DND-41 (cell line): ENCODE results near the gene GPA33.

Experiments
- ATAC-seq: fragments of 200-7000 bp; cut with Tn5 transposase; 3 replicates; pipeline ENCODE4 v1.9.1; 2021; ENCODE audit warnings: low read depth; ENCODE audit not compliant: insufficient read depth
- DNase-seq: peaks from one replicate; pipeline ENCODE4 v3.0.0-alpha.2; 2020
- H2AFZ ChIP-seq: 2 replicates; pipeline ENCODE4 v1.6.0; 2012; ENCODE audit warnings: low read depth, low read length
- H3K27ac ChIP-seq: 2 replicates; pipeline ENCODE4 v1.5.1; 2012; ENCODE audit warnings: low read length, inconsistent platforms
- H3K27me3 ChIP-seq: fragments of 200-600 bp; sonication (generic); 2 replicates; pipeline ENCODE4 v1.6.0; 2012; ENCODE audit warnings: low read length, mild to moderate bottlenecking, inconsistent platforms; ENCODE audit not compliant: insufficient read depth, poor library complexity
- H3K36me3 ChIP-seq: 2 replicates; pipeline ENCODE4 v1.5.1; 2012; ENCODE audit warnings: low read length, inconsistent platforms; ENCODE audit not compliant: insufficient read depth
- H3K4me1 ChIP-seq: 2 replicates; pipeline ENCODE4 v1.5.1; 2012; ENCODE audit warnings: mild to moderate bottlenecking, low read length; ENCODE audit not compliant: insufficient read depth
- H3K4me2 ChIP-seq: 2 replicates; pipeline ENCODE4 v1.6.0; 2012; ENCODE audit warnings: mild to moderate bottlenecking, moderate library complexity, low read length, inconsistent platforms; ENCODE audit not compliant: insufficient read depth
- H3K4me3 ChIP-seq, 2 experiments: fragments of 200-600 bp in 1 of 2; shearing (Covaris generic) in 1 of 2; 2 replicates each; pipeline ENCODE4 v1.5.1; 2012 to 2016; ENCODE audit warnings: inconsistent platforms in 2 of 2, low read length in 2 of 2, mild to moderate bottlenecking in 2 of 2, low read depth in 1 of 2, moderate library complexity in 1 of 2
- H3K79me2 ChIP-seq: 2 replicates; pipeline ENCODE4 v1.6.0; 2012; ENCODE audit warnings: low read length, inconsistent platforms; ENCODE audit not compliant: insufficient read depth
- H3K9ac ChIP-seq: 2 replicates; pipeline ENCODE4 v1.6.0; 2012; ENCODE audit warnings: low read depth, mild to moderate bottlenecking, inconsistent platforms, low read length, moderate library complexity
- H3K9me3 ChIP-seq: 2 replicates; pipeline ENCODE4 v1.5.1; 2012; ENCODE audit warnings: low read length, moderate library complexity, mild to moderate bottlenecking, inconsistent platforms; ENCODE audit not compliant: insufficient read depth, severe bottlenecking
- H4K20me1 ChIP-seq: 2 replicates; pipeline ENCODE4 v1.6.0; 2012; ENCODE audit warnings: low read length; ENCODE audit not compliant: insufficient read depth
- EZH2 ChIP-seq: IDR thresholded peaks from 3 replicates; pipeline ENCODE4 v1.6.1; 2012; ENCODE audit warnings: borderline replicate concordance, low read depth, mild to moderate bottlenecking, moderate library complexity, low read length, inconsistent platforms; ENCODE audit not compliant: severe bottlenecking
- TF ChIP-seq, protein P1 (sequence below): IDR thresholded peaks from 2 replicates; pipeline ENCODE4 v1.5.1; 2012; ENCODE audit warnings: borderline replicate concordance, low read length, moderate library complexity, mild to moderate bottlenecking; ENCODE audit not compliant: poor library complexity, severe bottlenecking; ENCODE audit errors: extremely low read depth

The GPA33 gene

DNA sequence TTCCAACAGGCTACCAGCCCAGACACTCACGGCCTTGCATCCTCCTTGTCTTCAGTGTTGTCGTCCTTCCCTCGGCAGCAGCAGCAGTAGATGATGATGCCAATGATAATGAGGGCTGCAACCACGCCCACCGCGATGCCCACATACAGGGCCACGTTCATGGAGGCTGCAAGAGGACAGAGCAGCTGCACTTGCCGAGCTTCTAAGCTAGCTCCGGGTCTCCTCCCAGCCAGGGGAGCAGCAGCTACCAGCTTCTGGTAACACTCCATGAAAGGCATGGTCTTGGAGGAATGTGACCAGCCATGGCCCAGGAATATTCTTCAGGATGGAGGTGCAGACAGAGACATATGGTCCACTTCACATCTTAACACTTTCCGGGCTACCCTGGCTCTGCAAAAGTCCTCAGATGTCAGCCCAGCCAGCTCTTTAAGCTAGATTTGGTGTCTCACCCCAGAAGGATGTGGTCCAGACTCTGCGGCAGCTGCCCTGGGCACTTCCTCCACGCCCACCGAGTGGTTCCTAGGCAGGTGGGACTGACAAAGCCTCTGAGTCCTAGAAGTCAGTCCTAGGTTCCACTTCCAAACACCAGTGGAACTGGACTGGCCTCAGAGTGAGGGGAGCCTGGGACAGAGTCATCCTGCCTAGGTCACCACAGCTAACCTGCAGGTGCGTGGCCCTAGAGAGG lies 35.1 kb downstream of the GPA33 start:
- Histone ChIP-seq H3K36me3 (no peaks in the 10 kb centered on the region), H3K4me1 (peaks cover 12% of the 10 kb centered on the region), H3K27ac (no peak overlapping the region), H3K9me3 (no peaks in the 10 kb centered on the region), H3K79me2 (no peaks in the 10 kb centered on the region), H3K4me2 (no peak overlapping the region), H3K9ac (no peak overlapping the region), H3K4me3 (no peak overlapping the region), H4K20me1 (no peaks in the 10 kb centered on the region), H2AFZ (no peak overlapping the region), H3K27me3 (no peaks in the 10 kb centered on the region)
- TF ChIP-seq EZH2, result no peak
- TF ChIP-seq, protein P1, sequence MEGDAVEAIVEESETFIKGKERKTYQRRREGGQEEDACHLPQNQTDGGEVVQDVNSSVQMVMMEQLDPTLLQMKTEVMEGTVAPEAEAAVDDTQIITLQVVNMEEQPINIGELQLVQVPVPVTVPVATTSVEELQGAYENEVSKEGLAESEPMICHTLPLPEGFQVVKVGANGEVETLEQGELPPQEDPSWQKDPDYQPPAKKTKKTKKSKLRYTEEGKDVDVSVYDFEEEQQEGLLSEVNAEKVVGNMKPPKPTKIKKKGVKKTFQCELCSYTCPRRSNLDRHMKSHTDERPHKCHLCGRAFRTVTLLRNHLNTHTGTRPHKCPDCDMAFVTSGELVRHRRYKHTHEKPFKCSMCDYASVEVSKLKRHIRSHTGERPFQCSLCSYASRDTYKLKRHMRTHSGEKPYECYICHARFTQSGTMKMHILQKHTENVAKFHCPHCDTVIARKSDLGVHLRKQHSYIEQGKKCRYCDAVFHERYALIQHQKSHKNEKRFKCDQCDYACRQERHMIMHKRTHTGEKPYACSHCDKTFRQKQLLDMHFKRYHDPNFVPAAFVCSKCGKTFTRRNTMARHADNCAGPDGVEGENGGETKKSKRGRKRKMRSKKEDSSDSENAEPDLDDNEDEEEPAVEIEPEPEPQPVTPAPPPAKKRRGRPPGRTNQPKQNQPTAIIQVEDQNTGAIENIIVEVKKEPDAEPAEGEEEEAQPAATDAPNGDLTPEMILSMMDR, result no peak
- ATAC-seq (no peak), DNase-seq (no peak)

DNA sequence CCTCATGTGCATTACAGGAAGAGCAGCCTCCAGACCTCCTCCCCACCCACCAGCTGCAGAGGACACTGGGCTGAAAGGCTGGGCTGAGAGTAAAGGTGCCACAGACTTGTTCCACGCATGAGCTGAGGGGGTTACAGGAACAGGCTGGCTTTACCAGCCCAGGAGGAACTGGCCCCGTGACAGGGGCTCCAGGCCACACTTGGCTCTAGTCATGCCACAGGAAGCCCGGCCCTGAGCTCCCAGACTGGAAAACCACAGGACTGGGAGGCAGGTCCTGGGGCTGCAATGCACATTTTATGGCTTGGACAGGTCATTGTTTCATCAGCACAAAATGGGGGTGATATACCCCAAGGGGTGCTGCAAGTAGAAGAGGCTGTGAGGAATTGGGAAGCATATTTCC lies 35.6 kb downstream of the GPA33 start:
- Histone ChIP-seq H3K27me3 (no peaks in the 10 kb centered on the region), H3K9ac (no peak overlapping the region), H3K79me2 (no peaks in the 10 kb centered on the region), H3K9me3 (no peaks in the 10 kb centered on the region), H3K36me3 (no peaks in the 10 kb centered on the region), H3K4me1 (peaks cover 11% of the 10 kb centered on the region), H3K4me3 (no peak overlapping the region), H3K27ac (no peak overlapping the region), H3K4me2 (no peak overlapping the region), H4K20me1 (no peaks in the 10 kb centered on the region), H2AFZ (no peak overlapping the region)
- DNase-seq (no peak), ATAC-seq (no peak)
- TF ChIP-seq, protein P1, result no peak
- no peak for TF ChIP-seq EZH2

DNA sequence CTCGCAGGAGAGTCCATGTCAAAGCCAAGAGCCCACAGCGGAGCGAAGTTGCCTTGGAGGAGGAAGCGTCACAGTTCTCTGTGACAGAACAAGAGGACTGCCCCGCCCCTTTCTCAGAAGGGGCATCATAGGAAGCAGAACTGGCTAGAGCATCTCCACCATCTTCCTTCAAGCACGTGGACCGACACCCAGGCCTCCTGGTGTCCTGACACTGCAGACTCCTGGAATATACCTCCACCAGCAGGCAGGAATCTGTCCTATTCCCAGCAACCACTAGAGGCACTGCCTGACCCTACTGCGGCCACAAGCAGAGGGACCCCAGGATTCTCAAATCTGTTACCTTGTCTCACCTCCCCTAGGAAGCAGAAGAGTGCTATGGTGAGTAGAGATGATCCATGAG lies 37.8 kb downstream of the GPA33 start:
- Histone ChIP-seq H3K36me3 (no peaks in the 10 kb centered on the region), H3K4me3 (no peak overlapping the region), H3K9me3 (no peaks in the 10 kb centered on the region), H3K4me2 (no peak overlapping the region), H3K27ac (no peak overlapping the region), H4K20me1 (no peaks in the 10 kb centered on the region), H3K4me1 (no peaks in the 10 kb centered on the region), H3K9ac (no peak overlapping the region), H3K27me3 (no peaks in the 10 kb centered on the region), H2AFZ (no peak overlapping the region), H3K79me2 (no peaks in the 10 kb centered on the region)
- no peak for DNase-seq
- TF ChIP-seq, protein P1, result peak; percentile 58
- TF ChIP-seq EZH2, result no peak
- peak; percentile 32; the same call in 1 of the 3 replicates for ATAC-seq

DNA sequence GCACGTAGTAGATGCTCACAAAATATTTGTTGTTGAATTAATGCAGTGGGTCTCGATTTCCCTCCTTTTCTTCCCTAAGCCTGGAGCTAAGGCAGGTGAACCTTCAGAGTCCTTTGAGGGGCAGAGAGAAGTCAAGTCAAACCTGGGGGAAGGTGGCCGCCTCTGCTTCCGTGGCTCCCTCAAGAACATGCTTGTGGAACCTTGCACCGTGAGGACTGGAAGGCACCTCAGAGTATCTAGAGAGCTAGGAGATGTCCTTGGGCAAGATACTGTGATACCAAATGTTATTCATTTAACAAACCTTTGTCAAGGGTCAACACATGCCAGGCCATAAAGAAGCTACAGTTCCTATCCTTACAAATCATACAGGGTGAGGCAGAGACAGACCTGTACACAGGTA lies 38.3 kb downstream of the GPA33 start:
- Histone ChIP-seq H3K4me3 (no peak overlapping the region), H3K9ac (no peak overlapping the region), H3K27ac (no peak overlapping the region), H2AFZ (no peak overlapping the region), H3K36me3 (no peaks in the 10 kb centered on the region), H3K4me2 (no peak overlapping the region), H3K4me1 (no peaks in the 10 kb centered on the region), H4K20me1 (no peaks in the 10 kb centered on the region), H3K27me3 (no peaks in the 10 kb centered on the region), H3K9me3 (no peaks in the 10 kb centered on the region), H3K79me2 (no peaks in the 10 kb centered on the region)
- no peak for ATAC-seq
- TF ChIP-seq, protein P1, result no peak
- no peak for TF ChIP-seq EZH2
- DNase-seq, result no peak
